Cardiac muscle cell (in vitro differentiated cells and primary cell): ENCODE results near the gene PXT1. TPM values are rescaled to one million over a fixed set of nuclear protein-coding genes. Genes with fewer than 3 reads are reported as not detected.

ENCODE experiments used
- DNase-seq, 2 donors: peaks; one replicate each; pipeline versions ENCODE4 v3.0.0 to v3.0.0-alpha.2; 2010 to 2017; ENCODE audit warnings: low read depth in 1 of 2, low spot score in 1 of 2
- H3K27ac ChIP-seq: fragments of 200-600 bp; sonication (generic); 2 replicates; pipeline ENCODE4 v1.5.1; 2016
- H3K27me3 ChIP-seq: fragments of 200-600 bp; sonication (generic); 2 replicates; pipeline ENCODE4 v1.6.0; 2016; ENCODE audit warnings: control low read depth
- H3K36me3 ChIP-seq: fragments of 200-600 bp; sonication (generic); 2 replicates; pipeline ENCODE4 v1.5.1; 2016; ENCODE audit warnings: control low read depth
- H3K4me1 ChIP-seq: fragments of 200-600 bp; sonication (generic); 2 replicates; pipeline ENCODE4 v1.8.1; 2017; ENCODE audit warnings: low read depth, mild to moderate bottlenecking, mixed run types
- H3K4me3 ChIP-seq: fragments of 200-600 bp; sonication (generic); 2 replicates; pipeline ENCODE4 v1.5.1; 2016; ENCODE audit warnings: mild to moderate bottlenecking
- H3K9me3 ChIP-seq: fragments of 200-600 bp; sonication (generic); 2 replicates; pipeline ENCODE4 v1.5.1; 2017; ENCODE audit warnings: low read depth, mild to moderate bottlenecking, control low read depth
- CTCF ChIP-seq: IDR thresholded peaks from 2 replicates; pipeline ENCODE4 v1.5.1; 2012; ENCODE audit warnings: low read depth, mild to moderate bottlenecking, low read length
- polyA plus RNA-seq: library from polyadenylated mRNA; unstranded; fragments of >200 nt; fragmentation: Nextera tagmentation; extraction: Ambion mirVana; gene quantifications from 2 replicates; pipeline ENCODE4 v1.2.1, GENCODE V29; 2016
- total RNA-seq: library from RNA; depleted of rRNA; stranded (reverse); fragments of >200 nt; gene quantifications from 2 replicates; pipeline ENCODE4 v1.2.3, GENCODE V29; 2016

PXT1 gene
- total and polyA plus RNA-seq, 2 experiments from 2014 or later: 0.31 TPM; not detected in 1

GRCh38 chr6:36347621-36348020 is 95.0 kb downstream of the PXT1 start:
- DNase-seq: peak; percentile 44 to 78
- Histone ChIP-seq H3K36me3 (no peaks in the 10 kb centered on the region), H3K4me3 (no peak overlapping the region), H3K4me1 (peaks cover 28% of the 10 kb centered on the region), H3K27ac (peak overlapping the region; percentile 56), H3K9me3 (no peaks in the 10 kb centered on the region), H3K27me3 (no peaks in the 10 kb centered on the region)
- TF ChIP-seq CTCF: no peak

- no peaks in the 10 kb centered on the region for H3K27me3 ChIP-seq
Measured at GRCh38 chr6:36346486-36347273, 96.0 kb downstream of the PXT1 start.

GRCh38 chr6:36345681-36346466 is 96.8 kb downstream of the PXT1 start:
- Histone ChIP-seq H3K27ac (peak overlapping the region; percentile 88), H3K27me3 (no peaks in the 10 kb centered on the region), H3K4me3 (no peak overlapping the region), H3K9me3 (no peaks in the 10 kb centered on the region), H3K4me1 (peaks cover 24% of the 10 kb centered on the region), H3K36me3 (no peaks in the 10 kb centered on the region)
- TF ChIP-seq CTCF: no peak
- peak; percentile 39 to 56 for DNase-seq

More at GRCh38 chr6:36346486-36347273, 96.0 kb downstream of the PXT1 start:
- Histone ChIP-seq H3K36me3 (no peaks in the 10 kb centered on the region), H3K4me1 (peaks cover 28% of the 10 kb centered on the region), H3K4me3 (no peak overlapping the region), H3K27ac (peak overlapping the region; percentile 56), H3K9me3 (no peaks in the 10 kb centered on the region)
- no peak for DNase-seq
- no peak for TF ChIP-seq CTCF

- DNase-seq: no peak
- Histone ChIP-seq H3K9me3 (no peaks in the 10 kb centered on the region), H3K4me1 (peaks cover 20% of the 10 kb centered on the region), H3K27ac (no peak overlapping the region), H3K4me3 (no peak overlapping the region), H3K27me3 (peaks cover 3% of the 10 kb centered on the region), H3K36me3 (no peaks in the 10 kb centered on the region)
- no peak for TF ChIP-seq CTCF
Measured at GRCh38 chr6:36343109-36343680, 99.5 kb downstream of the PXT1 start.

- H3K4me1 ChIP-seq: peaks cover 7% of the 10 kb centered on the region
- H3K9me3 ChIP-seq: no peaks in the 10 kb centered on the region
- peaks cover 3% of the 10 kb centered on the region for H3K27me3 ChIP-seq
- no peaks in the 10 kb centered on the region for H3K36me3 ChIP-seq
- no peak overlapping the region for H3K27ac ChIP-seq
- peak; percentile 78 to 95 for DNase-seq
- H3K4me3 ChIP-seq: no peak overlapping the region
- TF ChIP-seq CTCF: peak; percentile 99
Measured at GRCh38 chr6:36340618-36341454, 101.8 kb downstream of the PXT1 start.
